OCI-M1 (cell line): ENCODE measurements around the gene CHST11.
"Not testable (repeated sequence)": the region's sequence is repeated elsewhere in the genome, so short reads cannot be mapped to it uniquely, and the experiment has no call there.

ENCODE experiments used
- DNase-seq: peaks from one replicate; lab custom pipeline; 2025; lab: John Stamatoyannopoulos, UW

CHST11 gene

GRCh38 chr12:104565606-104566243 is 109.0 kb downstream of the CHST11 start:
- DNase-seq = no peak

- no peak for DNase-seq
Observed at GRCh38 chr12:104566244-104566993, 109.7 kb downstream of the CHST11 start.

GRCh38 chr12:104567832-104568486 is 111.2 kb downstream of the CHST11 start:
- DNase-seq = no peak

GRCh38 chr12:104568487-104568868 is 111.7 kb downstream of the CHST11 start:
- no peak for DNase-seq

- DNase-seq = no peak
Observed at GRCh38 chr12:104568935-104569334, 112.2 kb downstream of the CHST11 start.

GRCh38 chr12:104569346-104570173 is 112.8 kb downstream of the CHST11 start:
- peak; percentile 68 for DNase-seq

GRCh38 chr12:104570174-104570907 is 113.6 kb downstream of the CHST11 start:
- no peak for DNase-seq

GRCh38 chr12:104571328-104571727 is 114.6 kb downstream of the CHST11 start:
- no peak for DNase-seq

GRCh38 chr12:104574353-104574752 is 117.6 kb downstream of the CHST11 start:
- DNase-seq = not testable (repeated sequence)

GRCh38 chr12:104574758-104575157 is 118.0 kb downstream of the CHST11 start:
- not testable (repeated sequence) for DNase-seq

GRCh38 chr12:104575442-104576186 is 118.9 kb downstream of the CHST11 start:
- no peak for DNase-seq

GRCh38 chr12:104576187-104576778 is 119.5 kb downstream of the CHST11 start:
- DNase-seq = no peak

- no peak for DNase-seq
Observed at GRCh38 chr12:104576980-104577580, 120.3 kb downstream of the CHST11 start.

- no peak for DNase-seq
Observed at GRCh38 chr12:104577581-104577981, 120.8 kb downstream of the CHST11 start.

GRCh38 chr12:104578453-104578852 is 121.7 kb downstream of the CHST11 start:
- DNase-seq = no peak

- DNase-seq = no peak
Observed at GRCh38 chr12:104579718-104580495, 123.2 kb downstream of the CHST11 start.

- DNase-seq = no peak
Observed at GRCh38 chr12:104581005-104581570, 124.3 kb downstream of the CHST11 start.

- DNase-seq = no peak
Observed at GRCh38 chr12:104582739-104583138, 126.0 kb downstream of the CHST11 start.

GRCh38 chr12:104583301-104583700 is 126.6 kb downstream of the CHST11 start:
- no peak for DNase-seq
